Muscle of leg (tissue), 11 donors: Measurements from ENCODE around the gene GPC6. TPM values are rescaled to one million over a fixed set of nuclear protein-coding genes. Genes with fewer than 3 reads are reported as not detected.
"Not testable (repeated sequence)": the region's sequence is repeated elsewhere in the genome, so short reads cannot be mapped to it uniquely, and the experiment has no call there.

Experiments
- DNase-seq: peaks from one replicate; pipeline ENCODE4 v3.0.0; 2013
- H3K27ac ChIP-seq: one replicate; pipeline ENCODE4 v1.5.1; 2013; ENCODE audit warnings: mild to moderate bottlenecking, low read length, control low read depth
- H3K27me3 ChIP-seq: one replicate; pipeline ENCODE4 v1.6.1; 2013; ENCODE audit warnings: low read length; ENCODE audit not compliant: control insufficient read depth, insufficient read depth
- H3K36me3 ChIP-seq: one replicate; pipeline ENCODE4 v1.6.1; 2013; ENCODE audit warnings: low read length; ENCODE audit not compliant: control insufficient read depth, insufficient read depth
- H3K4me1 ChIP-seq: one replicate; pipeline ENCODE4 v1.6.1; 2013; ENCODE audit warnings: low read length; ENCODE audit not compliant: control insufficient read depth, insufficient read depth
- H3K4me3 ChIP-seq: one replicate; pipeline ENCODE4 v1.5.1; 2013; ENCODE audit warnings: low read length, control low read depth
- H3K9me3 ChIP-seq: replicated peaks from 2 replicates; pipeline ENCODE4 v1.6.1; 2013; ENCODE audit warnings: low read depth, low read length; ENCODE audit not compliant: control insufficient read depth
- WGBS: methylation state at CpG from one replicate; pipeline ENCODE4 v1.1.5; 2013; ENCODE audit warnings: missing lambda C conversion rate; ENCODE audit not compliant: insufficient coverage; 5-methylcytosine and 5-hydroxymethylcytosine counted together
- polyA plus RNA-seq, 8 donors: library from polyadenylated mRNA; unstranded; fragments of 120-200 nt; gene quantifications; one replicate each; pipeline versions ENCODE4 v1.2.1 to v1.2.3, GENCODE V29; 2013; ENCODE audit warnings: inconsistent platforms in 1 of 8, low replicate concordance in 1 of 8; ENCODE audit not compliant: insufficient read length in 8 of 8, insufficient read depth in 1 of 8
- total RNA-seq: library from RNA; stranded (reverse); fragments of 120-200 nt; gene quantifications from one replicate; pipeline ENCODE4 v1.2.4, GENCODE V29; 2013

Gene GPC6
- total and polyA plus RNA-seq, 9 donors = 5.6 to 20.0 (median 9.9) TPM

GRCh38 chr13:93450761-93451160, 224.2 kb downstream of the GPC6 start:
- Histone ChIP-seq H3K27ac (no peak overlapping the region), H3K9me3 (no peaks in the 10 kb centered on the region), H3K4me3 (no peak overlapping the region), H3K27me3 (no peaks in the 10 kb centered on the region), H3K36me3 (no peaks in the 10 kb centered on the region), H3K4me1 (no peaks in the 10 kb centered on the region)
- DNase-seq = no peak

DNA sequence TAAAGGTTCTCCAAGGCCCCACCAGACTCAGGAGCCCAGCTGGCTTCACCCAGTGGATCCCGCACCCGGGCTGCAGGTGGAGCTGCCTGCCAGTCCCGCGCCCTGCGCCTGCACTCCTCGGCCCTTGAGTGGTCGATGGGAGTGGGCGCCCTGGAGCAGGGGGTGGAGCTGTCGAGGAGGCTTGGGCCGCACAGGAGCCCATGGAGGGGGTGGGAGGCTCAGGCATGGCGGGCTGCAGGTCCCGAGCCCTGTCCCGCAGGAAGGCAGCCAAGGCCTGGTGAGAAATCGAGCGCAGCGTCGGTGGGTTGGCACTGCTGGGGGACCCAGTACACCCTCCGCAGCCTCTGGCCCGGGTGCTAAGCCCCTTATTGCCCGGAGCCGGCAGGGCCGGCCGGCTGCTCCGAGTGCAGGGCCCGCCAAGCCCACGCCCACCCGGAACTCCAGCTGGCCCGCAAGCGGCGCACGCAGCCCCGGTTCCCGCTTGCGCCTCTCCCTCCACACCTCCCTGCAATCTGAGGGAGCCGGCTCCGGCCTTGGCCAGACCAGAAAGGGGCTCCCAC, 228.1 kb downstream of the GPC6 start:
- WGBS = 74% methylated on average over 22 of the region's 36 CpGs
- DNase-seq, H3K4me1 ChIP-seq: not testable (repeated sequence)

GRCh38 chr13:93455861-93456260, 229.3 kb downstream of the GPC6 start:
- Histone ChIP-seq H3K4me3 (no peak overlapping the region), H3K27me3 (no peaks in the 10 kb centered on the region), H3K4me1 (no peaks in the 10 kb centered on the region), H3K36me3 (no peaks in the 10 kb centered on the region), H3K9me3 (no peaks in the 10 kb centered on the region), H3K27ac (no peak overlapping the region)
- no peak for DNase-seq
- WGBS = no CpG with 5 or more reads among the region's 4 CpGs

More for the DNA sequence above, 228.1 kb downstream of the GPC6 start:
- H3K27ac ChIP-seq, H3K36me3 ChIP-seq, H3K4me3 ChIP-seq, H3K9me3 ChIP-seq, H3K27me3 ChIP-seq: not testable (repeated sequence)

- H3K27ac ChIP-seq = no peak overlapping the region
- H3K4me1 ChIP-seq = no peaks in the 10 kb centered on the region
- no peak for DNase-seq
- H3K27me3 ChIP-seq = no peaks in the 10 kb centered on the region
- H3K4me3 ChIP-seq = no peak overlapping the region
- no peaks in the 10 kb centered on the region for H3K9me3 ChIP-seq
- no peaks in the 10 kb centered on the region for H3K36me3 ChIP-seq
Measured at GRCh38 chr13:93460005-93460404, 233.4 kb downstream of the GPC6 start.

DNA sequence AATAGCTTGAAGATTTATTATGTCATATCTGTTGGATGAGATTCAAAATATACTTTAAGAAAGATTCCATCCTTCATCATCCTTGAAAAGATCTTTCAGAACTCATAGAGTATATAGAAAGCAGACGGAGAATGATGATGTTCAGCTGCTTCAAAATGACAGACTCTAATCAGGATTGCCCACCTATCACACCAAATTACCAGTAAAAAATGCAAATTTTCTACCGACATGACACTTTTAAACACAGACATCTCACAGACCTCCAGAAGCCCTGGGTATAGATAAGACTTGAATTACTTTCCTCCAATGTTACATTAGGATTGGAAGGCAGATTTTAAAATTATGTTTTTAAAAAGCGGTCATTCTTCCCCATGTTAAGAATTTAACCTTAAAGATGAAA, 235.5 kb downstream of the GPC6 start:
- Histone ChIP-seq H3K4me1 (no peaks in the 10 kb centered on the region), H3K9me3 (no peaks in the 10 kb centered on the region), H3K4me3 (no peak overlapping the region), H3K36me3 (no peaks in the 10 kb centered on the region), H3K27ac (no peak overlapping the region), H3K27me3 (no peaks in the 10 kb centered on the region)
- WGBS = no CpG with 5 or more reads among the region's 3 CpGs
- DNase-seq = no peak

GRCh38 chr13:93466502-93467036, 240.0 kb downstream of the GPC6 start:
- no peaks in the 10 kb centered on the region for H3K9me3 ChIP-seq
- H3K4me1 ChIP-seq = no peaks in the 10 kb centered on the region
- 100% methylated on average over 1 of the region's 3 CpGs for WGBS
- no peak for DNase-seq
- no peaks in the 10 kb centered on the region for H3K27me3 ChIP-seq
- H3K36me3 ChIP-seq = no peaks in the 10 kb centered on the region
- no peak overlapping the region for H3K27ac ChIP-seq
- no peak overlapping the region for H3K4me3 ChIP-seq

DNA sequence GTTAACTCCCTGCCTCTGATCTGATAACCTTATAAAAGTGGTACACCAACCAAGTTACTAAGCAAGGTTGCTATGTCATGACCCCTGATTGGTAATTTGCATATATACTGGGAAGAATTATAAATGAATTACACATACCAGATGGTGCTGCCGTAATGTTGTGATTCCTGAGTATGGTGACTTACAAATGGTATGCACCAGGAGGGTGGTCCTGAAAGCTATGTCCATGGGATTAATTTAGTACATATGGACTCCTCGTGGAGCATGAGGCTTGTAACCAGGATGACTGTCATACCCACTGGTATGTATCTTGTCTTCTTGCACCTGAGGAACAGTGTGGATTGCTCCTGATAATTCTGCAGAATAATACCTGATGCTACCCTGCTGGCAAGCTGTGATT, 240.6 kb downstream of the GPC6 start:
- H3K27me3 ChIP-seq = no peaks in the 10 kb centered on the region
- 83% methylated on average over 1 of the region's 2 CpGs for WGBS
- no peaks in the 10 kb centered on the region for H3K4me1 ChIP-seq
- peaks cover 3% of the 10 kb centered on the region for H3K9me3 ChIP-seq
- no peak overlapping the region for H3K4me3 ChIP-seq
- no peak for DNase-seq
- H3K27ac ChIP-seq = no peak overlapping the region
- H3K36me3 ChIP-seq = no peaks in the 10 kb centered on the region

DNA sequence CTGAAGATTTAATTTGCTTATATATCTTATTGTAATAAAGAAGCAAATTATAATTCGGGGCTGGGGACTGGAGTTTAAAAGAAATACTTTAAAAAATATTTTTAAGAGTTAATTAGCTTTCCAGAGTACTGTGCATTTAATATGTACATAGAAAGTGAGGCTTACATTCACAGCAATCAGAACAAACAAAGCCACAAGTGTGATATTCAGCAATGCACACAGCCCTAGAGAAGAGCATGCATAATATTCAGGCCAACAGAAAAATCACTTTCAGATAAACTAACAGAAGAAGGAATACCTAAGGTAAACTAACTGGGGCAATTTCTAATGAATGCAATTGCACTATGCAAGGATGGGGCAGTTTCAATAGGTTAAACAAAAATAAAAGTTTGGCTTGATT, 241.8 kb downstream of the GPC6 start:
- no peaks in the 10 kb centered on the region for H3K36me3 ChIP-seq
- H3K9me3 ChIP-seq = peaks cover 13% of the 10 kb centered on the region
- no peak overlapping the region for H3K4me3 ChIP-seq
- H3K4me1 ChIP-seq = no peaks in the 10 kb centered on the region
- no peaks in the 10 kb centered on the region for H3K27me3 ChIP-seq
- H3K27ac ChIP-seq = no peak overlapping the region
- WGBS = no CpG with 5 or more reads among the region's 1 CpG
- DNase-seq = no peak

DNA sequence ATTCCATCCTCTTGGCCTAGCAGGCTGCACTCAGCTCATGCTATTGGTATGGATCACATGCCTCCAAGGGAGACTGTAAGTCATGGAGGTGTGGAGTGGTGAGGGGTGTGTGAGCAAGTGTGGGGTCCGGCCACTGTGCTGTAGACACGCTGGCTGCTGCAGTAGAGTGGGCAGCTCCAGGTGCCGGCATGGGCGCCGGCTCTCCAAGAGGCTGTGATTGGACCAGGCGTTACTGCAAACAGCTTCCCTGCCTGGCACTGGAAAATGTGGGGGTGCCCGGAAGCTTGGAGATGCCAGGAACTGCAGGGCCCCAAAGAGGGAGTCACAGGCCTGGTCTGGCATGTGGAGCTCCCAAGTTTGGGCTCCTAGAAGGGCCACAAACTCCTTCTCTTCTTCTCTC, 245.7 kb downstream of the GPC6 start:
- DNase-seq = no peak
- peaks cover 13% of the 10 kb centered on the region for H3K9me3 ChIP-seq
- H3K27me3 ChIP-seq = no peaks in the 10 kb centered on the region
- H3K27ac ChIP-seq = no peak overlapping the region
- H3K4me3 ChIP-seq = no peak overlapping the region
- 92% methylated on average over 7 of the region's 7 CpGs for WGBS
- H3K4me1 ChIP-seq = peaks cover 5% of the 10 kb centered on the region
- H3K36me3 ChIP-seq = no peaks in the 10 kb centered on the region

- peaks cover 13% of the 10 kb centered on the region for H3K9me3 ChIP-seq
- no peaks in the 10 kb centered on the region for H3K36me3 ChIP-seq
- 88% methylated on average over 1 of the region's 1 CpG for WGBS
- H3K4me1 ChIP-seq = peaks cover 5% of the 10 kb centered on the region
- no peak overlapping the region for H3K27ac ChIP-seq
- no peaks in the 10 kb centered on the region for H3K27me3 ChIP-seq
- H3K4me3 ChIP-seq = no peak overlapping the region
- no peak for DNase-seq
Measured at GRCh38 chr13:93472814-93473296, 246.2 kb downstream of the GPC6 start.
